Stimulated activated CD8-positive, alpha-beta memory T cell treated with anti-CD3 and anti-CD28 coated beads, Interleukin-4, amount 100 ng/mL, for 4 hours (primary cell): ENCODE data around the gene SSC4D.
"Not testable (repeated sequence)": the region's sequence is repeated elsewhere in the genome, so short reads cannot be mapped to it uniquely, and the experiment has no call there.

Source experiments
- DNase-seq, 2 donors: peaks; one replicate each; pipeline ENCODE4 v3.0.0-alpha.2; 2020; ENCODE audit warnings: low read depth in 2 of 2, low spot score in 1 of 2

SSC4D gene

DNA sequence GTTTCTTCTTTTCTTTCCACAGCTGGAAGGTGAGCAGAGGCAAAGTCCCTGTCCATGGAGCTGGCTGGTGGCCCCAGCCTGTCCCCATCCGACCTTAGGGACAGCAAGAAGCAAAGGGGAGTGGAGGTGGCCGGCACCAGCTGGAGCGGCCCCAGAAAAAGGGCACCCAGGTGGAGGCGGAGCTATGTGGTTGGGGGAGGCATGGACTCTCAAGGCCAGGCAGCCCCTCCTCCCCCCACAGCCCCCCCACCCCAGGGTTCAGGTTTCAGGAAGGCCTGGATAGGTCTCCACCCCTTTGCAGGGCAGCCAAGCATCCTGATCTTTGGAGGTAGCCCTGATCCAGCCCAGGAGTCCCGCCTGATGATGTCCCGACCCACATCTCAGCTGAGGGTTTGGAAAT, at the start of gene SSC4D:
SSC4D (minus strand) TSS at position 161 of the 400 bp plus-strand sequence. CDS start 5,258 bp downstream, outside the sequence.
- DNase-seq, result no peak

DNA sequence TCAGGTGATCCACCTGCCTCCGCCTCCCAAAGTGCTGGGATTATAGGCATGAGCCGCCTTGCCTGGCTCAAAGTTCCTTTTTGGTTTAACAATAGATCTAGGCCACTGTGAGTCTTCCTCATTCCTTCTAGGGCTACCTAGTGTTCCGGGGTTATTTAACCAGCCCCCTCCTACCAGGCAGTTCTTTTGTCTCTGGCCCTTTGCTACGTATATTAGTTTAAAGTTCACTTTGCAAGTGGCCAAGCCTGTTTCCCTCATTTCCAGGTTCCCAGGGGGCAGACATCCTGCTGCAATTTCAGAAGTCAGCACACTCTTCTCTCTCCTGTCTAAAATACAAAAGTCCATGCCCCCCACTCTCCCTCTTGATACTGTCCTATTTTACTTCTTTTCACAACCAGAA, 49.0 kb upstream of the SSC4D start:
- DNase-seq, result not testable (repeated sequence)

DNA sequence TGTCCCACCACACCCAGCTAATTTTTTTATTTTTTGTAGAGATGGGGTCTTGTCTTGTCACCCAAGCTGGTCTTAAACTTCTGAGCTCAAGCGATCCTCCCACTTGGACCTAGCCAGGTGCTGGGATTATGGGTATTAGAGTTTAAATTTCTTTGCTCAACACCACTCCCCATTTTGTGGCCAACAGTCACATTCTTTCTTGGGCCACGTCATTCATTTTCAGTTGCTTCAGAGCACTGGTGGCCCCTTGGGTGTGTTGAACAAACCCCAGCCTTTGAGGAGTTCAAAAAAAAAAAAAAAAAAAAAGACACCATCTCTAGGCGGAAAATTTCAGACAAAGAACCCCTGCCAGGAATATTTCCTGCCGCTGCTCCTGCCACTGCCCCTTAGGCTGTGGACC, 47.5 kb upstream of the SSC4D start:
- not testable (repeated sequence) for DNase-seq

DNA sequence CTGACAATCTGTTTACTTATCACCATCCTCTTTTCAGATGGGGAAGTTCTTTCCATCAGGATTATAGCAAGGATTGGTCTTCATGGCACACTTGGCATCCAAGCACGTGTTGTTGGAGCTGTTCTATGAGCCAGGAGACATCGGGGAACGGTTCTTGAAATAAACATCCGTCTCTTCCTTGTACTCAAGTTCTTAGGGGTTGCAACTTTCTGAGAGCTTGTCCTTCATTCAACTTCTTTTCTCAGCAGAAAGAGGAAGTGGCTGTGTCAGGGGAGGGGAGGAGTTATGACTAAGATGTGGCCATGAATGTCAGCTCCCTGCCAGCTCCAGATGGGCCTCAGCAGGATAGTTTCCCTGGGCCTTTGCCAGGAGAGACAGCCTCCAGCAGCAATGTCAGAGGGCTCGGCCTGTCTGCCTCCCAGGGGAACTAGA, 36.1 kb upstream of the SSC4D start:
- DNase-seq, result not testable (repeated sequence)

DNA sequence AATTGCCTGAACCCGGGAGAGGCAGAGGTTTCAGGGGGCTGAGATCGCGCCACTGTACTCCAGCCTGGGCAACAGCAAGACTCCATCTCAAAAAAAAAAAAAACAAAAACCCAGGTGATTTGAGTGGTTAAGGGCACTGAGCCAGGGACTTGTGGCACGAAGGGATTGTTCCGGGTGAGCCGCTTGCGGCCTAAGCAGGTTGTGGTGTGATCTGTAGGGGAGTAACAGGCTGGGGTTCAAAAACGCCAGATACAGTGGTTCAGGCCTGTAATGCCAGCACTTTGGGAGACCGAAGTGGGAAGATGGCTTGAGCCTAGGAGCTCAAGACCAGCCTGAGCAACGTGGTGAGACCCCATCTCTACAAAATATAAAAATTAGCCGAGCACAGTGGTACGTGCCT, 34.3 kb upstream of the SSC4D start:
- DNase-seq, result not testable (repeated sequence)

DNA sequence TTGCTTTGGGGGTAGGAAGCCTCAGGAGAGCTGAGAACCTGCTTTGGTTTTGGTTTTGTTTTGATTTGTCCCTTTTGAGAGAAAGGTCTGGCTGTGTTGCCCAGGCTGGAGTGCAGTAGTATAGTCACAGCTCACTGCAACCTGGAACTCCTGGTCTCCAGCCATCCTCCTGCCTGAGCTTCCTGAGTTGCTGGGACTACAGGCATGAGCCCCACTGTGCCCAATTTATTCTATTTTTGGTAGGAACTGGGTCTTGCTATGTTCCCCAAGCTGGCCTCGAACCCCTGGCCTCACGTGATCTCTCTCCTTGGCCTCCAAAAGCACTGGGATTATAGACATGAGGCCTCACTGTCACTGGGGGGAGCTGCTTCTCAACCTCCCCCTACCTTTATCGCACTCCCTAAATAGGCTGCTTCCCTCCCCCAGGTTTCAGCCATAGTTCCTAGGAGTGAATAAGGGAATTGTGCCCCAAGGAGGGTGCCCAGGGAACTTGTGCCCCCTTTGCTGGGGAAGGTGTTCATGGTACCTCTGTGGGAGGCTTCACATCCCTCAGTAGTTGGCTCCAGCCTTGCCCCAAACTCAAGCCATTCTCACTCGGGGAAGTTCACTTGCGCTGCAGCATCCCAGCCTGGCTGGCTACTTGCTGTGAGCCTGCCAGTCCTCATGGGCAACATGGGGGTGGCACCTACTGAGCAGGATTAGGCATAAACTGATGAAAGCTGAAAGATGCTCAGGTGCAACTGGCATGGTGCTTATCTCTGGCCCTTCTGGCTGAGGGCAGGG, 33.4 kb upstream of the SSC4D start:
- DNase-seq, result not testable (repeated sequence)

DNA sequence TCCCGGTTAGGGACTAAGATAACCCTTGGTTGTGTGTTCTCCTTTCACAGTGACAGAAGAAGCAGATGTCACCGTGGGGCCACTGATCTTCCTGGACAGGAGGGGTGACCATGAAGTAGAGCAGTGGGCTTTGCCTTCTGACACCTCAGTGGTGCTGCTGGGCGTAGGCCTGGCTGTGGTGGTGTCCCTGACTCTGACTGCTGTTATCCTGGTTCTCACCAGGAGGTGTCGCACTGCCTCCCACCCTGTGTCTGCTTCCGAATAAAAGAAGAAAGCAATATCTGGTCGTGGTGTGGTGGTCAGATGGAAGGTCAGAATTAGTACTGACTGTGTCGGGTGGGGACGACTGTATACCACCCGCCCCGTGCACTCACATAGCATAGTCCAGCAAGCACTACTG, 32.3 kb upstream of the SSC4D start:
- DNase-seq, result not testable (repeated sequence)

DNA sequence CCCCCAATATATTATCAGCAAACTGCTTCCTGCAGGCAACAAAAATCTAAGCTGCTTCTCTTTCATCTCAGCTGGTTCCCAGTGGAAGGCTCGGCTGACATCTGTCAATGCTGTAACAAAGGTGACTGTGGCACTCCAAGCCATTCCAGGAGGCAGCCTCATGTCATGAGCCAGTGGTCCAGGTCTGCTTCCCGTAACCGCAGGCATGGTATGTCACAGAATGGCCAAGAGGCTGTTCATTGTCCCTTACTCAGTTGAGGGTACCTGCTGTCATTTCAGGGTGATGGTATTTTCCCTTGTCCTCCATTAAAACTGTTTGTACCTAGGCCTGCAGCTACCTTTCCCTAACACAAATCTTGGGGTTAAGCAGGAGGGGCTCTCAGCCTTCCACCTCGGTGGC, 30.9 kb upstream of the SSC4D start:
- not testable (repeated sequence) for DNase-seq

DNA sequence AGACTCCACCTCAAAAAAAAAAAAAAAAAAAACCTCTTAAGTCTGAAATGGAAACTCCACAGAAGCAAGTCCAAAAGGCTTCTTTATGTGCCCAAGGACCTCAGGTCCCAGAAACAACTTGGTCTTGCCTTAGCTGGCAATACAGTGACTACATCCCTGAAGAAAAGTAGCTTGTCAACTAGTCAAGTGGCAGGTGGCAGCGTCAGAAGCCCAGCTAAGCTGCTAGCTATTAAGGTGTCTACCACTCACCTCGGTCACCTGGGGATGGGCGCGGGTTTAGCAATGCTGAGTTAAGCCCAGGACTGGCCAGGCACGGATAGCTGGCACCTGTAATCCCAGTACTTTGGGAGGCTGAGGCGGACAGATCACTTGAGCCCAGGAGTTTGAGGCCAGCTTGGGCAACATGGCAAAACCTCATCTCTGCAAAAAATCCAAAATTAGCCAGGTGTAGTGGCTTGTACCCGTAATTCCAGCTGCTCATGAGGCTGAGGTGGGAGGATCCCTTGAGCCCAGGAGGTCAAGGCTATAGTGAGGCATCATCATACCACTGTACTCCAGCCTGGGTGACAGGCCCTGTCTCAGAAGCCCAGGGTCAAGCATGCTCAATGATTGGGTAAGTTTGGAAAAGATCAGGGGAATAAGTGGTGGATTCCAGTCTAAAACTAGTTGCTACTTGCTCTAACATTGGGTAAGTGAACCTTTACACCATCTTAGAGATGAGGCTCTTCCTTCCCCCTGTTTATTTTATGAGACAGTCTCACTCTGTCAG, 29.8 kb upstream of the SSC4D start:
- not testable (repeated sequence) for DNase-seq

DNA sequence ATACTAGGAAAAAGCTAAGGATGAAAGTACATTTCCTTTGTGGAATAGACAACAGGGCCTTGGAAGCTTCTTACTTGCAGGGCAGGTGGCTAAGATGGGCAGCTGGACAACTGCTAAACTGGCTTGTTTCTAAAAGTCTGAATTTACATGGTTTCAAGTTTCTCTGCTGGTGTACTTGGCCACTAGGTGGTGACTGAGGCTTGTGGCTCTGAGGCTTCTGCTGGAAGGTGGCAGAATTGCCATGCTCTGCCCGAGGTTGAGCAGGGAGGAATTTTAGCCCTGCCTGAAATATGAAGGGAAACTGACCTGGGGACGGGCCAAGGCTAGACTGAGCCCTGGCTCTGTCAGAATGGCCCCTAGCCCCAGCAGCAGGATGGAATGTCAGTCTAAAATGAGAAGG, 28.4 kb upstream of the SSC4D start:
- peak; percentile 21 to 24 for DNase-seq

DNA sequence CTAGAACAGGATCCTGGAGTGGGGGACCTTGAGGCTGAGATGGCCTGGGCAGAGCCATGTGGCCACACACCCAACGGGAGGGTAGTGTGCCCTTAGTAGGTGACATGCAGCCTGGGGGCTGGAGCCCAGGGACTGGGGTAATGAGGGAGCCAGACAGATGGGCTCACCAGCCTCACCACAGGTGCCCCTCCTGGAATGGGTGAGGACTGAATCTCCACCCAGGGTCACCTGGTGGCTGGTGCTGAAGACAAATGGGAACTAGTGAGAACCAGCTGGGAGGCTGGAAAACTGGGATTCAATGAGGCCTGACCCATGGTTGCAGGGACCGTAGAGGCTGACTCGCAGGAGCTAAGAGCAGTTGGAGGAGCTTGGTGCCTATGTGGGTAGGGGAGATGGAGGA, 21.3 kb upstream of the SSC4D start:
- no peak for DNase-seq

DNA sequence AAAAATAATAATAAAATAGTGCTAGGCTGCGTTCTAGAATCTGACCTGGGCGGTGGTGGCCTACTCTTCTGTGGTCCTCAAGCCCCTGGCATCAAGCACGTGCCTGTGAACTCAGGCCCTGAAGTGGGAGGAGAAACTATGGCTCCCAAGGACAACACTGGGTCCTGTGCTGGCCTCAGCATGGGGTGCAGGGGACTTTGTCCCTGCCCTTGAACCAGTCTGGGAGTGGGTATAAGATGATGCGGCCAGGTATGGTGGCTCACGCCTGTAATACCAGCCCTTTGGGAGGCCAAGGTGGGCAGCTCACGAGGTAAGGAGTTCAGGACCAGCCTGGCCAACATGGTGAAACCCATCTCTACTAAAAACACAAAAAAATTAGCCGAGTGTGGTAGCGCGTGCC, 20.7 kb upstream of the SSC4D start:
- DNase-seq, result no peak

DNA sequence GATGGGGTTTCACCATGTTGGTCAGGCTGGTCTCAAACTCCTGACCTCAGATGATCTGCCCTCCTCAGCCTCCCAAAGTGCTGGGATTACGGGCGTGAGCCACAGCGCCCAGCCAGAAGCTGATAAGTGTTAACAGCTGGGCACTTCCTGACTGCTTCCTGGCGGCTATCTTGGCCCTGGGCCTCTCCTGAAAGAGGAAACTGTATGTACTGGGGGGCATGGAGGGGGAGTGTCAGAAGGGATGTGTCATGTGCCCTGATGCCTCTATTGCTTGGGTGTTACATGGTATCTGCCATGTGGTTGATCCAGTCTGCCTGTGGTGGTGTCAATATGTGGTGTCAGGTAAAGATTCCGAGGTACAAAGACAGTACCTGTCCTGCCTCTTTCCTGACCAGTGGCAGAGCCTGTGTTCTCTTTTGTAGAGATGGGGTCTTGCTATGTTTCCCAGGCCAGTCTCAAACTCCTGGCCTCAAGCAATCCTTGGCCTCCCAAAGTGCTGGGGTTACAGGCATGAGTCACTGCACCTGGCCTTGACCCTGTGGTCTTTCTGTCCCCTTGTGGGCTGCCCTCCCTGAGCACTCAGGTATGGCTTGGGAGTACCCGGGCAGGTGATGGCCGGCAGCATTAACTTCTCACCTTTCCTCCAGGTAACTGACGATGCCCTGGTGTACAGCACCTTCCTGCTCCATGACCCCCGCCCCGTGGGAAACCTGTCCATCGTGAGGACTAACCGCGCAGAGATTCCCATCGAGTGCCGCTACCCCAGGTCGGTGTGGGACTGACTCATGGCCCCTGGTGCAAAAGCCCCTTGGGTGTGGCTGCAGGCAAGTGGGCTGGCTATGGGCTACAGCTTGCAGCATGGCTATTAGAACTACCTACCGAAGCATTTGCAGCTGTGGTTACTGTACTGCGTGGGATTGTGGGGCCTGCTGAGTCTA, 19.6 kb upstream of the SSC4D start:
- no peak for DNase-seq

DNA sequence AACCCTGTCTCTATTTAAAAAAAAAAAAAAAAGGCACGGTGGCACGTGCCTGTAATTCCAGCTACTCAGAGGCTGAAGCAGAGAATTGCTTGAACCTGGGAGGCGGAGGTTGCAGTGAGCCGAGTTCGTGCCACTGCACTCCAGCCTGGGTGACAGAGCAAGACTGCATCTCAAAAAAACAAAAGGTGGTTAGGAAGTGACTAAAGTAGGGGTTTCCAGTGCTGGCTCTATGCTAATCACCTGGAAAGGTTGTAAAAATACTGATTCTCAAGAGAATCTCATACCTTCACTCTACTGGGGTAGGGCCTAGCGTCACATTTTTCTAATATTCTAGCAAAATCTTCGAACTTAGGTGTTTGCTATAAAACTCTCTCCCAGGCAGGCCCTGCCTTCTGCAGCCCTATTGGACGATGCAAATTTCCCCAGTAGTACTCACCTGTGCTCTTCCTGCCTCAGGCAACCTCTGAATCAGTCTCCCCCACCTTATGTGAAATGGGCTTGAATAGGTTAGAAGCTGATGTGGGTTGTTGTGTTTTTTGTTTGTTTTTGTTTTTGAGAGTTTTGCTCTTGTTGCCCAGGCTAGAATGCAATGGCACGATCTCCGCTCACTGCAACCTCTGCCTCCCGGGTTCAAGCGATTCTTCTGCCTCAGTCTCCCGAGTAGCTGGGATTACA, 18.8 kb upstream of the SSC4D start:
- no peak for DNase-seq

DNA sequence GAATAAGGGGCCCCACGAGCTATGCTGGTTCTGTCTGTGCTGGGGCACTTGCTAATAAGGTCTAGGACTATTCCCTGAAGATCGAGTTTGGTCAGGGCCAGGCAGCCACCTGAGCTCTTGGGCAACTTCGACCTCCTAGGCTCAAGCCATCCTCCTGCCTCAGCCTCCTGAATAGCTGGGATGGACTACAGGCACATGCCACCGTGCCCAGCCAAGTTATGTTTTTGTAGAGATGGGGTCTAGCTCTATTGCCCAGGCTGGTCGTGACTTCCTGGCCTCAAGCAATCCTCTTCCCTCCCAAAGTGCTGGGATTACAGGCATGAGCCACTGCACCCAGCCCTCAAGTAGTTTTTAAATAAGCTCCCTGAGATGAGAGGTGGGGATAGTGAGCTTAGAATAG, 18.1 kb upstream of the SSC4D start:
- DNase-seq, result no peak

DNA sequence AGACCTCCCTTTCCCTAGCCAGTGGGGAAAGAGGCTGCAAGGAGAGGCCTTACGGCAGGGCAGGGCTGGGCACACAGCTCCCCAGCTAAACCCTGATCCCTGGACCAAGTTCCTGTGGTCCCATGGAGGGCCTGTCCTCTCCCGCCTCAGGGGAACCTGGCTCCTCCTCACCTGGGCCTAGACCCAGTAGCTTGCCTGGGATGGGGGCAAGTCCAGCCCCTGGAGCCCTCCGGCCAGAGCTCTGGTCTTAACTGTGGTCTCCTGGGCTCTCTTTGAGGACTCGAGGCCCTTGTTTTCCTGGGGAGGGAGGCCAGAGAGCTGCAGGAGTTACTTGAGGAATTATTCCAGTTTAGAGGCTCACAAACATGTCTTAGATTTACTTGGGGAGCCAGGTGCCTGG, 16.7 kb upstream of the SSC4D start:
- no peak for DNase-seq

DNA sequence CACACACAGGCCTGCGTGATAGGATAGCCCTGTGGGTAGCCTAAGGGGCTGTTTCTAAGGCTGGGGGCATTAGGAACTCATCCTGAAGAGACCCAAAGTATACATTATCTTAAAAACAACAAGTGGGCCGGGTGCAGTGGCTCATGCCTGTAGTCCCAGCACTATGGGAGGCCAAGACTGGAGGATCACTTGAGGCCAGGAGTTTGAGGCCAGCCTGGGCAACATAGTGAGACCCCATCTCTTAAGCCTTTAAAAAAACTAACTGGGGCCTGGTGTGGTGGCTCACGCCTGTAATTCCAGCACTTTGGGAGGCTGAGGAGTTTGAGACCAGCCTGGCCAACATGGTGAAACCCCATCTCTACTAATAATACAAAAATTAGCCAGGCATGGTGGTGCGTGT, 16.1 kb upstream of the SSC4D start:
- DNase-seq, result not testable (repeated sequence)

DNA sequence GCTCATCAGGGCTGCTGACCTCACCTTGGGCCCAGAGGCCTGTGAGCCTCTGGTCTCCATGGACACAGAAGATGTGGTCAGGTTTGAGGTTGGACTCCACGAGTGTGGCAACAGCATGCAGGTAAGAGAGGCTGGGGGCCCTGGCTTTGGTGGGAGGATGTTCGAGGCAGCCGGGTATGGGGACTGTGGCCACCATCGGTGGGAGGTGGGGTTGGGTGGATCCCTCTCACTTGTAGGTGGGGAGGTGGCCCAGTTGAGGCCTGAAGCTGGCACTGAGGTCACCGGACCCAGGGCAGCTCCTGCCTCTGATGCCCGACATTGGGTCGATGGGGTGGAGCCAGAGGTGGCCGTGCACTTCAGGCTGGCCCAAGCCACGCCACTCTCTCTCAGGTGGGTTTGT, 15.7 kb upstream of the SSC4D start:
- no peak for DNase-seq

DNA sequence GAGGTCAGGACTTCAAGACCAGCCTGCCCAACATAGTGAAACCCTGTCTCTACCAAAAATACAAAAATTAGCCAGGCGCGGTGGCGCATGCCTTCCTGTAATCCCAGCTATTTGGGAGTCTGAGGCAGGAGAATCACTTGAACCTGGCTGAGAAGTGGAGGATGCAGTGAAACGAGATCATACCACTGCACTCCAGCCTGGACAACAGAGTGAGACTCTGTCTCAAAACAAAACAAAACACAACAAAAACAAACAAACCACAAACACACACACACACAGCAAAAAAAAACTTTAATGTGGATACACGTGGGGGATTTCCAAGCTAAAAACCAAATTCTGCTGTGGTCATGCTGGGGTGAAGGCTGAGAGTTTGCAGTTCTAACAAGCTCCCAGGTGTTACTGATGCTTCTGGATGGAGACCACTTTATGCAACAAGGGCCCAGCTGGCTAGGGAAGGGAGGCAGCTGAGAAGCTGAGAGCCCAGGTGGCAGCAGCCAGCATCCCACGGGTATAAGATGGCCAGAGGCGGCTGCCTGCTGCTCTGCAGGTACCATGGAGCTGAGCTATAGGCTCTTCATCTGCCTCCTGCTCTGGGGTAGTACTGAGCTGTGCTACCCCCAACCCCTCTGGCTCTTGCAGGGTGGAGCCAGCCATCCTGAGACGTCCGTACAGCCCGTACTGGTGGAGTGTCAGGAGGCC, 15.1 kb upstream of the SSC4D start, which contains the start of gene ZP3:
ZP3 (plus strand) TSS at position 538 of the 699 bp plus-strand sequence; CDS start at position 553, 15 bp downstream.
- no peak for DNase-seq
